ENCODE results near the gene HOXB3.
A peak's percentile ranks its signal among the peaks of the same experiment; 100 is the strongest.
"Not testable (repeated sequence)": the region's sequence is repeated elsewhere in the genome, so short reads cannot be mapped to it uniquely, and the experiment has no call there.

HOXB3 gene

DNA sequence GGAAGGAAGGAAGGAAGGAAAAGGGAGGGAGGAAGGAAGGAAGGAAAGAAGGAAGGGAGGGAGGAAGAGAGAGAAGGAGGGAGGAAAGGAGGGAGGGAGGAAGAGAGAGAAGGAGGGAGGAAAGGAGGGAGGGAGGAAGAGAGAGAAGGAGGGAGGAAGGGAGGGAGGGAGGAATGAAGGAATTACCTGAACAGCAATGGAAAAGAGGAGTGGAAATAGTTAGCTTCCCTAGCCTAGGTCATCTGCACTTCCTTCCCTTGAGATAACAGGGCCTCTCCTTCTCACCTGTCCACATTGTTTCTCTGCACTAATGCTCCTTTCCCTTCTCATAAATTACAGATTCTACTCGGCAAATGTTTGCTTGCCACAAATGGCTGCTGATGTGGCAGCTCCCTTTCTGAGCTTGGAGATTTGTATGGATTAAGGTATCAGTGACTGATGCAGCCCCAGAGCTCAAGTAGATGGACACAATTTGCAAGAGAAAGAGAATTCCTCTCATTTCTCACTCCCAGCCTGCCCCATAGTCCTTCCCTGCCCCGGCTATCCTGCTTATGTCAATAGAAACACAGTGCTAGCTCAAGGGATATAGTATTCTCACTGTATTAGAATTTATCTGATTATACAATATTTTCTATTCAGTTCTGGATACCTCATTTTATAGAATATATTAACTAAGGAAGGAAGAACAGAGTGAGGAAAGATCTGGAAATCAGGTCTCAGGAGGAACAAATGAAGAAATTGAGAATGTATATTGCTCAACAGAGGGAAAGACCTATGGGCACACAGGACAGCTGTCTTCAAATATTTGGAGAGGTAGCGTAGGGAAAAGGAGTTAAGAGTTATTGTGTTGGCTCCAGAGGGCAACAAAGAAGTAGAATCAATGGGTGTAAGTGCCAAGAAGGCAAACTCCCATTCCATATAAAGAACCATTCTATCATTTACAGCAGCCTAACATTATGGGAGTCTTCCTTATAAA is 73.8 kb downstream of the HOXB3 start:
- DNase-seq, result no peak

DNA sequence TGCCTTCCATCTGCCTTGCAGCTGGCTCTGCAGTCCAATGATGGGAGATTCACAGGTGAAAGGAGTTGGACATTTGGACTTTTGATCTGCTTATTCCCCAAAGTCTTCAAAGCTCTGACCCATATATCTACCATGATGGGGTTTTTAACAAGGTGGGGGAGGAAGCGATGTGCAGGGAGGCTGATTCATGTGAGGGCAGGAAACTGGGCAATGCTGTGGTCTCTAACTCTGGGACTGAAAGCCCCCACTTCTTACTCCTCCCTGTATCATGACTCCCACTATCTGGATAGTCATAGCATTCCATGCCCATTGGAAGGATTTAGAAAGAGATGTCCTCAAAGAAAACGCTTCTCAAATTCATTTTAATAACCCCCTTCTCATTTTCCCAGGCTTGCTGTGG is 75.6 kb downstream of the HOXB3 start:
- no peak for DNase-seq

- DNase-seq, result no peak
Measured at GRCh38 chr17:48513666-48514455, 76.2 kb downstream of the HOXB3 start.

- peak; percentile 6 for DNase-seq
Measured at GRCh38 chr17:48513097-48513496, 76.9 kb downstream of the HOXB3 start.

- peak; percentile 22 for DNase-seq
Measured at GRCh38 chr17:48510761-48511604, 79.1 kb downstream of the HOXB3 start.

DNA sequence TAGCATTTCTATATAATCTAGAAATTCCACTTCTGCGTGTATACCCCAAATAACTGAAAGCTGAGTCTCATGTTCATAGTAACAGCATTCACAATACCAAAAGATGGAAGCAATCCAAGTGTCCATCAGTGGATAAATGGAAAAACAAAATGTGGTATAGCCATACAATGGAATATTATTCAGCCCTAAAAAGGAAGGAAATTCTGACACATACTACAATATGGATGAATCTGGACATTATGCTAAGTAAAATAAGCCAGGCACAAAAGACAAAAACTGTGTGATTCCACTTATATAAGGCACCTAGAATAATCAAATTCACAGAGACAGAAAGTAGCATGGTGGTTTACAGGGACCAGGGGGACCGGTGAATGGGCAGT is 79.7 kb downstream of the HOXB3 start:
- no peak for DNase-seq

DNA sequence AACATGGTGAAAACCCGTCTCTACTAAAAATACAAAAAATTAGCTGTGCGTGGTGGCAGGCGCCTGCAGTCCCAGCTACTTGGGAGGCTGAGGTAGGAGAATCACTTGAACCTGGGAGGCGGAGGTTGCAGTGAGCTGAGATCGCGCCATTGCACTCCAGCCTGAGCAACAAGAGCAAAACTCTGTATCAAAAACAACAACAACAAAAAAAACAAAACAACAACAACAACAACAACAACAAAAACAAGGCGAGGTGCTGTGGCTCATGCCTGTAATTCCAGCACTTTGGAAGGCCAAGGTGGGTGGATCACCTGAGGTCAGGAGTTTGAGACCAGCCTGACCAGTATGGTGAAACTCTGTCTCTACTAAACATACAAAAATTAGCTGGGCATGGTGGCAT is 80.3 kb downstream of the HOXB3 start:
- not testable (repeated sequence) for DNase-seq

DNA sequence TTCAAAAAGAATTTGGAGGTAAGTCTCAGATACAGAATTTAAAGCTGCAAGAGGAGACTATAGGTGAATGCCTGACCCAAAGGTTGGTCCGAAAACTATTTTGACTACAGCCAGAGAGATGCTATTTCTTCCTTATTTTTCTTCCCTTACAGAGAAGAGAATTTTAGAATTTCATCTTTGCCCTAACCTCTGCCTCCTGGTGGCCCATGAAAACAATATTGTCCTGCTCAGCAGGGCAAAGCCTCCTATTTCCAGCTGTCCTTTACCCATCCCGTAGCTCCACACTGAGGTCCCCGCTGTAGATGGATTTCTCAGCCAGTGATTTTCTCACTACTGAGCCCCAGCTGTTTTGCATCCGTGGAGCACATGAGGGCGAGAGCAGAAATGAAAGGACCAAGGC is 83.8 kb downstream of the HOXB3 start:
- no peak for DNase-seq

GRCh38 chr17:48505788-48506187 is 84.3 kb downstream of the HOXB3 start:
- DNase-seq, result peak; percentile 36

DNA sequence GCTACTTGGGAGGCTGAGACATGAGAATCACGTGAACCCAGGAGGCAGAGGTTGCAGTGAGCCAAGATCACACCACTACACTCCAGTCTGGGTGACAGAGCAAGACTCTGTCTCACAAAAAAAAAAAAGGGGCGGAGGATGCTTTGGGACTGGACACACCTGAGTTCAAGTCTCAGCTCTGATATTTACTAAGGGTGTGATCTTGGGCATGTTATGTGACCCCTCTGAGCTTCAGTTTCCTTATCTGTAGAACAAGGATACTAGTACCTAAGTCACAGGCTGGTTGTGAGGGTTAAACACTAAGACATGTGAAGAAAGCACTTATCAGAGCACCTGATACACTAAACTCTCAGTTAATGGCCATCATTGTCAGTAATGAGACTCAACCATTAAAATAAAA is 85.1 kb downstream of the HOXB3 start:
- no peak for DNase-seq

DNA sequence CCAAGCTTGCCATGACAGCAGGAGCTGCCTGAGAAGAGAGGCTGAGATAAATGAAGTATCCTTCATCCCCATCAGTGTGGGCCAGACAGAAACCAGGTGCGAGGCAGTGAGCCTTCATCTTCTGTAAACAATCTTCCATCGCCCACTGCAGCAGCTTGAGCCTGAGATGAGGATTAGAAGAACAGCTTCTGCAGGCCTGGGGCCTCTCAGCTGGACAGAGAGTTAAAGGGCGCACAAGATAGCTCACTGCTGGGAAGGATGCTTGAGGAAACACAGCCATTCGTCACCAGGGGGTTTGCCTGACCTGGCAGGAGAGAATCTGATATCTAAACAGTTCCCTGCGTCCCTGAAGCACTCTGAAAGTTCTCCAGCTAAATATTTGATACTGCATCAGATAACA is 86.3 kb downstream of the HOXB3 start:
- no peak for DNase-seq

DNA sequence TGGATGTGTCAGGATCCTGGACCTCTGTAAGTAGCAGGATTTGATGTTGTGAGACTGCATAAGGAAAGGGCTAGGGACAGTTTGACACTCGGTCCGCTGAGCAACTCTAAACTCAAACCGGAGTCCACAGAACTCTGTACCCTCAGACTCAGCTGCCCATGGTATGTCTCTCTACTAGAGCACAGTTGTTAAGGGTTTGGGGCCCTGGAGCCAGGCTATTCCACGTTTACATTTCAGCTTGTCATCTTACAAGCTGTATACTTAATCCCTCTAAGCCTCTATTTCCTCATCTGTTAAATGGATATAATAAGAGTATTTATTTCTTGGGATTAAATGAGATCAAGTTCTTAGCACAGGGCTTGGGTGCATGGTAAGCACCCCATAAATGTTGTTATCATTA is 87.1 kb downstream of the HOXB3 start:
- no peak for DNase-seq

DNA sequence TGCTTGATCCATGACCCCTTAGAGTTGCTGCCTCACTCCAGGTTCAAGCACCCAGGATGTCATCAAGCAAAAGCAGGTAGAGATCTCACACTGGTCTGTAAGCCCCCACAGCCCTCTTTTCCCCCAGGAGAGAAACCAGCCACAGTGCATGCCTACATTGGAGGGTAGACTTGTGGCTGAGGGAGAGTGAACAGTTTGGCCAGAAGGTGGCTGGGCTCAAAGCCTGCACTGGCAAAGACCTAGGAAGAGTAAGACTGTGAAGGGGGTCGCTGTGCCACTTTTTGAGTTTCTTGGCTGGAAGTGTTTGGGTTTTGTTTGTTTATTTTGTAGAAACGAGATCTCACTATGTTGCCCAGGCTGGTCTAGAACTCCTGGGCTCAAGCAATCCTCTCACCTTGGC is 87.7 kb downstream of the HOXB3 start:
- DNase-seq, result no peak

DNA sequence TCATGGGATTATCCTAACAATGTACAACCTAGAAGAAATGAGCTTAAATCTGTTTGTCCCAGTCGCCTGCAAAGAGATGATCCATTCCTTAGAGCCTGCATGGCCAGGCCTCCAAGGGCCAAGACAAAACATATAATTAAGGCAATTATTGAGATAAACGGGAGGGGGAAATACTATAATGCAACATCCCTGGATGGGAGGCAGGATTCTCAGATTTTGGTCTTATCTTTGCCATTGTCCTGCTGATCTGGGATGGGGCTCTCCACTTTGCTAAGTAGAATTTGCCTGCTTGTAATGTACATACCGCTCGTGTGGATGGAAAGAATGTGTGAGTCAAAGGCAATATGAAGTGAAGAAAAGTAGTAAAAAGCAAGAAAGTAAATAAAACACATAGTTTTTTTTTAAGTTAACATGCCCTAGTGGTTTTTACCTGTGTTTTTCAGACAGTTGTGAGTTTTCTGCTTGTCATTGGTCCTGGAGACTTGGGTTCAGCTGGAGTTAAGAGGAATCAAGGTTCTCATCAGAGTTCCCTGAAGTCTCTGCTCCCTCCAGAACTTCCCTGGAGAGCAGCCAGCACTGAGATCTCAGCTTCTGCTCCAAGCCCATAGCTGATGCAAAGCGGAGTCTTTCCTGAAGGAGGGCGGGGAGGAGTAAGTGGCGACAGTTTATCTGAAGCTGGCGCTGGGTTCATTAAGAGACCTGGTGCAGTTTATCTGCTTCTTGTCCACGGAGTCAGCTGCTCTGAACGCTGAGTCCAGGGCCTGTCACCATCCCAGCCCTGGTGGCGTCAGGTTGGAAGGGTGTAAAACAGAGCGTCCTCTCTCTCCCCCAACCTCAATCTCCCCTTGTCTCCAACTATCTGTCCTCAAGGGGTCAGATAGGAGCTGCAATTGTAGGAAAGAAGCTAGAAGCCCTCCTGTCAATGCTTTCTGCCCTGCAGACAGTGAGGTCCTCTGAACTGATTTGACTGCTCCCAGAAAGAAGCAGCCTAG is 89.3 kb downstream of the HOXB3 start:
- no peak for DNase-seq

DNA sequence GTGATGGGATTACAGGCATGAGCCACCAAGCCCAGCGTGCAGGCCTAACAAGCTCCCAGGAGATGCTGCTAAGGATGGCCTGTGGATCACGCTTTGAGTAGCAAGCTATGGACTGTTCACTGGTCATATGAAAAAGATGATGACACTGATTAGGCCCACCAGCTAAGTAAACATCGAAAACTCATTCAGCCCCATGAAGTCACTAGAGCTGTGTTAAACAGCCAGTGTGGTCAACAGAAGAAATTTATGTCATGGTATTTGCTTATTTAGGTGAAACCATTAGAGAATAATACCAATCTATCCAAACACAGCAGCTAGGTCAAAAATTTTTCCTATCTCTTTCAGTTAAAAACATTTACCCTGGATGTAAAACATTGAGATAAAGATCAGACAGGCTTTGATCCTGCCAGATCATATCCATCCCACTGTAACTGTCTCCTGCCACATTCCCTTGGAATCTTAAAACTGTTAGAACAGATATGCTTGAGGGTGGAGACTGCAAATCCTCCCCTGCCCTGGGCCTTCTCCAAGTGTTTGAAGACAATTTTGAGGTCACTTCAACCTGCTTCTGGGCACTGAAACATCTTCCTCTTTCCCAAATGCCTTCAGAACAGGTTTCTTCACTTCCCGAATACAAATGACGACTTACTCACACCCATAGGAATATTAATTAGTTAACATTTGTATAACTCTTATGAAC is 90.2 kb downstream of the HOXB3 start:
- DNase-seq, result no peak

DNA sequence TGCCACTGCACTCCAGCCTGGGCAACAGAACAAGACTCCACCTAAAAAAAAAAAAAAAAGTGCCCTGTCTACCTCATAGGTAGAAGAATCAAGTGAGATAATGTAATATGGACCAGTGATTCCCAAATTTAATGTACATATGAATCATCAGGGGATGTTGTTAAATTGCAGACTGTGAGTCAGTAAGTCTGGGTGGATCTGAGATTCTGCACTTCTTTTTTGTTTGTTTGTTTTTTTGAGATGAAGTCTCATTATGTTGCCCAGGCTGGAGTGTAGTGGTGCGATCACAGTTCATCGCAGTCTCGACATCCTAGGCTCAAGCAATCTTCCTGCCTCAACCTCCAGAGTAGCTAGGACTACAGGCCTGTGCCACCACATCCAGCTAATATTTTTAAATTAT is 90.8 kb downstream of the HOXB3 start:
- no peak for DNase-seq
